A549 treated with RU486 at 1 μM for 4 hours (cell line): ENCODE measurements around the gene DNAJC4. TPM values are rescaled to one million over a fixed set of nuclear protein-coding genes. Genes with fewer than 3 reads are reported as not detected.

Experiments used
- total RNA-seq: library from RNA; stranded (reverse); fragments of 200-300 nt; extraction: Qiagen RNA extraction; gene quantifications from 5 replicates; pipeline ENCODE4 v1.2.3, GENCODE V29; 2022; ENCODE audit warnings: low read depth

Gene DNAJC4, protein sequence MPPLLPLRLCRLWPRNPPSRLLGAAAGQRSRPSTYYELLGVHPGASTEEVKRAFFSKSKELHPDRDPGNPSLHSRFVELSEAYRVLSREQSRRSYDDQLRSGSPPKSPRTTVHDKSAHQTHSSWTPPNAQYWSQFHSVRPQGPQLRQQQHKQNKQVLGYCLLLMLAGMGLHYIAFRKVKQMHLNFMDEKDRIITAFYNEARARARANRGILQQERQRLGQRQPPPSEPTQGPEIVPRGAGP
- total RNA-seq: 15.4 to 22.6 TPM (median 19.5 TPM) in 5 replicates

DNA sequence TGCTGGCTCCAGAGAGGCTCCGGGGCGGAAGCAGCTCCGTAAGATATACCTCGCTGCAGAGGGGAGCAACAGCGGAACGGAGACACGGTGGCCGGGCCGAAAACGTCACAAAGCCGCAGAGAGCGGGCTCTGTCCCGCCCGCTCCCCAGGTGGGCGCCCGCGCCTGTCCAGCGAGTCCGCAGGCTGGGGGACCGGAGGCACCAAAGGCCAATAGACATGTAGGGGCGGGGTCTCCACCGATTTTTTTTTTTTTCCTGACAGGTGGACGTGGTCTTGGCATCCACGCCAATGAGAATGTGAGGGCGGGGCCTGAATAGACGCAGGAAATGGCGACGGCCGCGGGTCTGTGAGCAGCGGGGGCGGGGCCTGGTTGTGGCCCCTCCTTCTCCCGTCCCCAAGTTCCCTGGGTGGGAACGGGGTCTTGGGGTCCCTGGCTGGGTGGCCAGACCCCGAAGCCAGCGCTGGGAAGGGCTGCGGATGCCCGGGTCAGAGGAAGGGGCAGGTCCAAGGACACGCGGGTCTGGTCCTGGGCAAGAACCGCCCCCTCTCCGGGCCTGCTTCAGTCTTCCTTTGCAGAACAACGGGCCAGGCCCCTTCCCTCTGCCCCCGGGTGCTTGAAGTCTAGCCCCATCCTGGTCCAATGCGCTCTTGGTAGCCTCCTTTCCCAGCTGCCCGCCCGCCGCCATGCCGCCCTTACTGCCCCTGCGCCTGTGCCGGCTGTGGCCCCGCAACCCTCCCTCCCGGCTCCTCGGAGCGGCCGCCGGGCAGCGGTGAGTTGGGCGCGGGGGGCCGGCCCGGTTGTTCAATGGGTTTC lies at the start of gene DNAJC4:
Gene DNAJC4, plus strand, starts transcription at position 378 of the 814 bp plus-strand sequence. Its CDS starts 307 bp downstream, at position 685.

GRCh38 chr11:64185693-64186491 lies 44.5 kb upstream of the DNAJC4 start, which contains the start of gene STIP1:
Gene STIP1, plus strand, starts transcription at chr11:64186171. Its CDS starts 91 bp downstream, at chr11:64186262.

DNA sequence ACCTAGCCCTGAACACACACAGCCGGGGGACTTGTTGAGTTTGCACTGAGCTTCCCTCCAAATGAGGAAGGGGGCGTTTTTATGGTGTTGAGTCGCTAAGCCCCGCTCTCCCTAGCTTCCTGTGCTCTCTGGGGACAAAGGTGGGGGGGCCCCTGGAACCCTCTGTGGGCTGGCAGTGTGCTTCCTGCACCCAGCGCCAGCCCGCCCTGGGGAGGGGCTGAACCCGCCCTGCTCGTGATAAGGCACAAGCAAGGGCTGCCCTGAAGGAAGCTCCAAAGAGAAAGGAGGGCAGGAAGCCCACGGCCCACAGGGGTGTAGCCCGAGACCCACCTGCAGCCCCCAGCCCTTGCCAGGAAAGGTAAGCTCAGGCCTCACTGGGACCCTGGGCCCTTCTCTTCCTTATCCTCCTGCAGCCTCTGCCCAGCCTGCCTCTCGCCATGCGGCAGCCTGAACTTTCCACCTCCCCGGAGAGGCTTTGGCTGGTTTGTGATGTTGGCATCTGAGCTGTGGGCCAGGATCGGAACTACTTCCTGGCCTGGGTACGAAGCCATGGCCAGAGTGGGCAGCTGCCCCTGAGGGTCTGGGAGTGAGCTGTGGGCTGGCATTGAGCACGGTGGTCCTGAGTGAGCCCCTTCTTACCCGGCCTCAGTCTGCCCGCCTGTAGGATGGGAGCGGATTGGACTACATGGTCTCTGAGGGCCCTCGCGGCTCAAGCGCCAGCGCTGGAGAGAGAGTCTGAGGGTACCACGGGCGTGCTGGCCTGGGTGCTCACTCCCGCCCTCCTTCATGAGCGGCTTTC lies 23.7 kb upstream of the DNAJC4 start, which contains the start of gene FERMT3:
Gene FERMT3, plus strand, starts transcription at position 265 of the 799 bp plus-strand sequence. CDS start 644 bp downstream, outside the sequence.

DNA sequence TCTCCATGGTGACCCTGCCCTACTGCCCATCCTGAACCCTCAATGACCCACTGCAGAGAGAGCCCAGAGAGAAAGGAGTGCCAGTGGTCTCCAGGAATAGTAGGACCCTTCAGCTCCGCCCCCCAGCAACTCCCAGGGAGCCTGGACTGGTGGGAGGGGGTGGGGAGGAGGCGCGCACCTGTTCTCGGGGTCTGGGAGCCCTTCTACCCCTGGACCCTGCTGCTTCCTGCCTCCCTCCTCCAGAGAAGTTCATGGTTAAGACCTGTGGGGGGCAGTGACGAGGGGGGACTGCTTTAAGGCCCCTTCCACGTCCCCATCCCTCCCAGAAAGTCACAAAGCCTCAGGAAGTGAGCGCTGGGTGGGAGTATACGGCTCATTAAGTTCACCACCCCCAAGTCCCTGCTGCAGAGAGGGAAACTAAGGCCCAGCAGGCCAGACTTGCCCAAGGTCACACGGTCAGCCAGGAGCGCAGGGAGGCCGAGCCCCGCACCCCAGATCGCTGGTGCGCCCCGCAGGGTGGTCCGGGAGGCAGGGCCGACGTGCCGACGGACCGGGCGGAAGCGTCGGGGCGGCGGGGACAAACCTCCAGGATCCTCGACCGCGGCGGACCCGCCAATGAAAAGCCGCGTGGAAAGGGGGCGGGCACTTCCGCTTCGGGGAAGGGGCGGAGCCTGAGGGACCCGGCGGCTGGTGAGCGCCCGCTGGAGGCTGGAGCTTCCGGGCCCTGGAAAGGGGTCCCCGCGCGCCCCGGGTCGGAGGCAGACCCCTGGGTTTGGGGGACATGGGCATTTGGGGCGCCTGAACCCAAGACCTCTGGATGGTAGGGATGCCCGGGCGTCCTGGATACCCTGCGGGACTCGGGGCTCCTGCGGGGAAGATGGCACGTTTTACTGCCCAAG lies 4.5 kb upstream of the DNAJC4 start, which contains the start of the genes NUDT22 and TRPT1:
Gene NUDT22, plus strand, starts transcription at position 667 of the 899 bp plus-strand sequence. CDS start 379 bp downstream, outside the sequence.
Gene TRPT1, minus strand, starts transcription at position 579 of the 899 bp plus-strand sequence. Its CDS starts 326 bp downstream, at position 253.

DNA sequence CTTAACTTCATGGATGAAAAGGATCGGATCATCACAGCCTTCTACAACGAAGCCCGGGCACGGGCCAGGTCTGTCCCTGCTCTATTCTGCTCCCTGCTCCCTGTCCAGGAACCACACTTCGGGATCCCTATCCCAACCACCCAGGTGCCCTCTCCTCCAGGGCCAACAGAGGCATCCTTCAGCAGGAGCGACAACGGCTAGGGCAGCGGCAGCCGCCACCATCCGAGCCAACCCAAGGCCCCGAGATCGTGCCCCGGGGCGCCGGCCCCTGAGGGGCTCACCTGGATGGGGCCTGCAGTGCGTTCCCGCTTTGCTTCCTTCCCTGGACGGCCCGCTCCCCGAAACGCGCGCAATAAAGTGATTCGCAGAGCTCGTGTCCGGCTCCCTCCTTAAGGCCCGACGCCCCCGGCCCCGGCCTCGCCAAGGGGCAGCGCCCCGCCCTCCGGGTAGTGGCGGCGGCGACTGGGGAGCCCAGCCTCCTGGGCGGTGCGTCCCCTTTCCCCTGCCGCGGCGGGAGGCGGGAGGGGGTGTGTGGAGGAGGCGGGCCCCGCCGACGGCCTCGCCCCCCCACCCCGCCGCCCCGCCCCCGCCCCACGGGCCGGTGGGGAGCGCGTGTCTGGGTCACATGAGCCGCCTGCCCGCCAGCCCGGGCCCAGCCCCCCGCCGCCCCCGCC lies 3.7 kb downstream of the DNAJC4 start, which contains the start of gene VEGFB:
Gene VEGFB, plus strand, starts transcription at position 672 of the 674 bp plus-strand sequence. CDS start 250 bp downstream, outside the sequence.

DNA sequence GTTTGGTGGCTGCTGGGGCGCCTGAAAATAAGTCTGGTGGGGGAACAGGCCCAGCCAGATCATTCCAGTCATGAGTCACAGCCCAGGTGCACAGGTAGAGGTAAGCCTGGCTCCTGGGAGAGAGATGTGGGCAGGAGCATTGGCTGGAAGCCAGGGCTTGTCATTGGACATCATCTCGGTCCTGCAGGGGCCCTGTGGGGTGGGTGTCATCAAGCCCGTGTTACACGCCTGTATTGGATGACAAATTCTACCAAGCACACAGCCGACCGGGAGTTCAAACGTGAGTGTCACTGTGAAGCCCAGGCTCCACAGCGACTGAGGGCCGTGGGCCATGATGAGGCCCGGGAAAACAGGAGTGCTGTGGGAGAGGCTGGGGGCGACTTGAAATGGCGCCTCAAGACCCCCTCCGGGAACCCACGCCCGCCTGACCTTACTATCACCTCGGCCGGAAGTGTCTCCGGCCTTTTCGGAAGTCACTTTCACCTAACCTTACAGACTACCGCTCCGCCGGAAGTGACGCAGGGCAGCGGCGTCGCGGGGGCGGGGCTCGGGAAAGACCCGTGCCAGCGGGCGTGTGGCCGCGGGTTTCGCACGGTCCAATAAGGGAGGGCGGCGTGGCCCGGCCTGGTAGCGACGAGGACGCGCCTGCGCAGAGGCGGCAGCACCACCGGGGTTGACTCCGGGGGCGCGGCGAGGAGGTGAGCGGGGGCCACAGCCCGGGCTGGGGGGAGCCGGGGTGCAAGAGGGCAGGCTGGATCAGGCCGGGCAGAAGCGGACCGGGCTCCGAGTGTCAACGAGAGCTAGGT lies 10.3 kb downstream of the DNAJC4 start, which contains the start of gene FKBP2:
Gene FKBP2, plus strand, starts transcription at position 661 of the 806 bp plus-strand sequence. CDS start 1,293 bp downstream, outside the sequence.

DNA sequence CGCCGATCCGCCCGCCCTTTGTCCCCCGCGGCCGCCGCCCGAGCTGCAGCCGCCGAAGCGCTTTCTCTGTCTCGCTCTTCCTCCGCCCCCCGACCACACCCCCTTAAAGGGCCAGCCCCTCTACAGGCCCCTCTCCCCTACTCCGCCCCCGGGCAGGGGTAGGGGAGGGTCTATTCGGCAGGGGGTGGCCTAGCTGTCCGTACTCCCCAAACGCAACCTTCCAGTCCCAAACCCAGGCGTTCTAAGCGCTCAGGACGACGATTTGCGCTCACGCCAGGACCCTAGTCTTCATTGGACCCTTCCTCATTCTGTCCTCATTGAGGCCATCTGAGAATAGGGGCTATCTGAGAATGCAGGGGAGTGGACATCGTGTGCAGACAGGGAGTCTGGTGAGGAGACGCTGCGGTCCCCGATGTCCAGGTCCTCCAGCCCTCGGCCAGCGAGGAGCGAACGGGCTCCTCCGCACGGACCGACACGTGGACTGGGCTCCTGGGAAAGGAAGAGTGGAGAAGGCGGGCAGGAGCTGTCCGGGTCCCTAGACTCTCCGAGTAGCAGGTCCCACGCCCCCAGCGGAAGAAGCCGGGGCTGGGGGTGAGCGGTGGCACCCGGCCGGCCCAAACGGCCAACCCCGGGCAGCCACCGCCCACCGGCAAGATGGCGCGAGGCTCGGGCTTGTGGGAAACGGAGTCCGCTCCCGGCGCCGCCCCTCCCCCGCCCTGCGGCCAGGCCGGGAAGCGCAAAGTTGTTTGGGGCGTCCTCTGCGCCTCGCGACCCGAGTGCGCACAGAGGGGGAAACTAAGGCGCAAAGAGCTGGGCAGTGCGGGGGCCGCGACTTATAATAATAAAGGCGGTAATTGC lies 16.8 kb downstream of the DNAJC4 start, which contains the start of gene PPP1R14B:
Gene PPP1R14B, minus strand, starts transcription at position 73 of the 858 bp plus-strand sequence. CDS start 270 bp downstream, outside the sequence.

GRCh38 chr11:64251016-64251752 lies 20.8 kb downstream of the DNAJC4 start, which contains the start of gene PLCB3:
Gene PLCB3, plus strand, starts transcription at chr11:64251530. Its CDS starts 120 bp downstream, at chr11:64251650.

Other genes starting within 250 kb of the DNAJC4 start
- 106 to 132 TPM (median 127 TPM) in 5 replicates for gene OTUB1, start 244.1 kb upstream of the DNAJC4 start, total RNA-seq
- gene FLRT1, start 194.6 kb upstream of the DNAJC4 start, total RNA-seq: 0.05 to 0.07 TPM (median 0.06 TPM) in 3 of 5 replicates, not detected in the others
- gene MACROD1, start 64.4 kb upstream of the DNAJC4 start, total RNA-seq: 8.8 to 17.0 TPM (median 12.8 TPM) in 5 replicates
- 234 to 268 TPM (median 258 TPM) in 5 replicates for gene STIP1, start 44.4 kb upstream of the DNAJC4 start, total RNA-seq
- gene FERMT3, start 23.8 kb upstream of the DNAJC4 start, total RNA-seq: 1.0 to 3.1 TPM (median 1.7 TPM) in 5 replicates
- 16.8 to 27.5 TPM (median 24.3 TPM) in 5 replicates for gene TRPT1, start 4.4 kb upstream of the DNAJC4 start, total RNA-seq
- 29.7 to 43.8 TPM (median 32.1 TPM) in 5 replicates for gene NUDT22, start 4.3 kb upstream of the DNAJC4 start, total RNA-seq
- gene VEGFB, start 4.0 kb downstream of the DNAJC4 start, total RNA-seq: 35.4 to 59.8 TPM (median 51.1 TPM) in 5 replicates
- gene FKBP2, start 10.5 kb downstream of the DNAJC4 start, total RNA-seq: 128 to 139 TPM (median 132 TPM) in 5 replicates
- 237 to 395 TPM (median 394 TPM) in 5 replicates for gene PPP1R14B, start 16.4 kb downstream of the DNAJC4 start, total RNA-seq
- gene PLCB3, start 21.0 kb downstream of the DNAJC4 start, total RNA-seq: 14.4 to 21.5 TPM (median 18.8 TPM) in 5 replicates
- gene BAD, start 54.1 kb downstream of the DNAJC4 start, total RNA-seq: 78.0 to 107 TPM (median 94.9 TPM) in 5 replicates
- gene GPR137, start 55.3 kb downstream of the DNAJC4 start, total RNA-seq: 28.5 to 53.9 TPM (median 46.0 TPM) in 5 replicates
- gene KCNK4, start 60.8 kb downstream of the DNAJC4 start, total RNA-seq: 0.21 TPM in 1 of 5 replicates, not detected in the others
- gene CATSPERZ, start 69.8 kb downstream of the DNAJC4 start, total RNA-seq: 2.4 to 2.8 TPM (median 2.7 TPM) in 5 replicates
- gene ESRRA, start 75.0 kb downstream of the DNAJC4 start, total RNA-seq: 40.8 to 70.7 TPM (median 67.3 TPM) in 5 replicates
- gene TRMT112, start 87.0 kb downstream of the DNAJC4 start, total RNA-seq: 402 to 483 TPM (median 442 TPM) in 5 replicates
- 376 to 487 TPM (median 476 TPM) in 5 replicates for gene PRDX5, start 87.6 kb downstream of the DNAJC4 start, total RNA-seq
- gene CCDC88B, start 109.7 kb downstream of the DNAJC4 start, total RNA-seq: 9.8 to 13.4 TPM (median 12.1 TPM) in 5 replicates
- 53.6 to 72.2 TPM (median 60.9 TPM) in 5 replicates for gene RPS6KA4, start 128.6 kb downstream of the DNAJC4 start, total RNA-seq